ENCODE results near the gene DNAJC6.

The DNAJC6 gene

GRCh38 chr1:65292861-65293593 lies 16.3 kb upstream of the DNAJC6 start:
- DNase-seq (ENCODE audit: extremely low read depth, low read depth) = no peak
- TF ChIP-seq CTCF (IDR thresholded peaks at IDR 0.05; ENCODE audit: low read depth, low read length) = no peak

GRCh38 chr1:65297706-65298105 lies 11.6 kb upstream of the DNAJC6 start:
- no peak for DNase-seq (ENCODE audit: extremely low read depth, low read depth)
- TF ChIP-seq CTCF (IDR thresholded peaks at IDR 0.05; ENCODE audit: low read depth, low read length) = no peak

- DNase-seq (ENCODE audit: extremely low read depth, low read depth) = no peak
- TF ChIP-seq CTCF (IDR thresholded peaks at IDR 0.05; ENCODE audit: low read depth, low read length) = no peak
Observed at GRCh38 chr1:65299328-65299727, 10.0 kb upstream of the DNAJC6 start.

GRCh38 chr1:65308781-65309303 lies 501 bp upstream of the DNAJC6 start:
- no peak for TF ChIP-seq CTCF (IDR thresholded peaks at IDR 0.05; ENCODE audit: low read depth, low read length)
- DNase-seq (ENCODE audit: extremely low read depth, low read depth) = no peak

GRCh38 chr1:65310078-65310587 lies 790 bp downstream of the DNAJC6 start:
- no peak for DNase-seq (ENCODE audit: extremely low read depth, low read depth)
- TF ChIP-seq CTCF (IDR thresholded peaks at IDR 0.05; ENCODE audit: low read depth, low read length) = no peak

- TF ChIP-seq CTCF (IDR thresholded peaks at IDR 0.05; ENCODE audit: low read depth, low read length) = no peak
- no peak for DNase-seq (ENCODE audit: extremely low read depth, low read depth)
Observed at GRCh38 chr1:65311760-65312159, 2.4 kb downstream of the DNAJC6 start.

GRCh38 chr1:65316233-65316632 lies 6.9 kb downstream of the DNAJC6 start:
- TF ChIP-seq CTCF (IDR thresholded peaks at IDR 0.05; ENCODE audit: low read depth, low read length) = no peak
- DNase-seq (ENCODE audit: extremely low read depth, low read depth) = no peak

Measured in AG09319 (cell line).